ENCODE data around the gene LTO1. TPM values are rescaled to one million over a fixed set of nuclear protein-coding genes. Genes with fewer than 3 reads are reported as not detected.

LTO1 gene
- total RNA-seq, 1 experiment from 2014 or later, result 25.3 TPM

GRCh38 chr11:69655479-69656428 lies 19.4 kb downstream of the LTO1 start:
- Histone ChIP-seq H3K27me3 (ENCODE audit: insufficient read depth, low read length) (no peaks in the 10 kb centered on the region), H2BK5ac (ENCODE audit: insufficient read length, low read length) (no peak overlapping the region), H3K4me1 (ENCODE audit: insufficient read depth, low read length) (no peaks in the 10 kb centered on the region), H3T11ph (ENCODE audit: low read length) (no peak overlapping the region), H2BK120ac (ENCODE audit: low read depth, low read length, poor library complexity, severe bottlenecking) (no peak overlapping the region), H3K4me2 (ENCODE audit: insufficient read depth, insufficient read length, low read length) (no peak overlapping the region), H3K4ac (ENCODE audit: low read depth, low read length) (no peak overlapping the region), H3K79me1 (ENCODE audit: insufficient read depth, low read depth, low read length, poor library complexity, severe bottlenecking) (no peaks in the 10 kb centered on the region), H4K91ac (ENCODE audit: insufficient read length, low read depth, low read length) (no peak overlapping the region), H3K27ac (ENCODE audit: insufficient read length, low read depth, low read length) (no peak overlapping the region), H3K18ac (ENCODE audit: insufficient read length, low read depth, low read length) (no peak overlapping the region), H3K23me2 (ENCODE audit: insufficient read length, low read depth, low read length, poor library complexity, severe bottlenecking) (no peaks in the 10 kb centered on the region), H3K9ac (ENCODE audit: extremely low read depth, insufficient read length, low read length) (no peak overlapping the region), H2BK20ac (ENCODE audit: low read depth, low read length, poor library complexity, severe bottlenecking) (no peak overlapping the region), H3K23ac (ENCODE audit: insufficient read length, low read depth, low read length) (no peak overlapping the region), H2AK5ac (ENCODE audit: insufficient read length, low read length) (no peak overlapping the region), H4K5ac (ENCODE audit: insufficient read length, low read depth, low read length) (no peak overlapping the region), H3K9me3 (ENCODE audit: control insufficient read depth, low read depth, low read length) (no peaks in the 10 kb centered on the region), H3K14ac (ENCODE audit: insufficient read depth, low read length) (no peak overlapping the region), H4K8ac (replicated peaks; ENCODE audit: insufficient read length, low read depth, low read length) (no peak overlapping the region), H2AFZ (ENCODE audit: low read length) (no peak overlapping the region), H3K56ac (ENCODE audit: insufficient read length, low read depth, low read length) (no peak overlapping the region), H4K20me1 (ENCODE audit: control insufficient read depth, insufficient read depth, insufficient read length) (no peaks in the 10 kb centered on the region), H2BK15ac (ENCODE audit: low read depth, low read length) (no peak overlapping the region), H2BK12ac (ENCODE audit: insufficient read length, low read depth, low read length) (no peak overlapping the region), H3K79me2 (ENCODE audit: insufficient read depth, low read length) (no peaks in the 10 kb centered on the region)
- WGBS (ENCODE audit: extremely low coverage, insufficient read length, low lambda C conversion rate), result no CpG with 5 or more reads among the region's 19 CpGs
- H3K36me3 Mint-ChIP-seq (ENCODE audit: insufficient read depth in 1 of 3, low read depth in 3 of 3), result peaks cover 0 to 38% (median 37%) of the 10 kb centered on the region in 3 experiments; a peak in 6 of 7 replicates
- H3K27me3 Mint-ChIP-seq (ENCODE audit: low read depth), result no peaks in the 10 kb centered on the region
- TF ChIP-seq CTCF (conservative IDR thresholded peaks at IDR 0.05), result no peak
- no peaks in the 10 kb centered on the region for H3K9me3 Mint-ChIP-seq
- peak; percentile 39 for DNase-seq
- H3K4me3 Mint-ChIP-seq, result no peak overlapping the region
- H3K27ac Mint-ChIP-seq, result peak overlapping the region in 2 of 3 experiments; percentile 7 to 12; a peak in 2 of 7 replicates
- peaks cover 33 to 35% of the 10 kb centered on the region in 2 experiments for H3K4me1 Mint-ChIP-seq
